Measurements from ENCODE around the gene UBE2G1.
A peak's percentile ranks its signal among the peaks of the same experiment; 100 is the strongest.

UBE2G1 gene

DNA sequence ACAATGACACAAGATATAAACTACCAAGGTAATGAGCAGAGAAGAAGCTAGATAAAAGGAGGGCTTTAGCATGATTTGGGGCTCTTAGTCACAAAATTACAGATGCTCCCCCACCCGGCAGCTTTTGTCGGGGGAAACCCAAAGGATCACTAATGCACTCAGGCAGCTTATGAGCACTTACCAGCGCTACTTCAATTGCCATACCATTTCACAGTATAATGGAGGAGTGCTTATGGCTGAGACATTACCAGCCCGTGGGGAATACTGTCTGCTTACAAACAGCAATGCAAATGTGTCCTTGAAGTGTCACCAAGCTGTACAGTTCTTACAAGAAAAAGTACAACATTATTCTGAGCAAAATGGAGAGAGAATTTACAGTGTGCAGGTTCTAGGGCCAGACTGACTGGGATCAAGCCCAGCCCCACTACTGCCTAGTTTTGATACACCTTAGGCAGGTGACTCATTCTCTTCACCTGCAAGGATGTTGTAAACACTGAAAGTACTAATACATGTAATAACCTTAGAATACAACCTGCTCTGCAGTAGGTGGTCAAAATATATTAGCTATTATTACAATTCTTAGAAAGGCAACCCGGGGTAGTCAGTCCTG, 119.0 kb downstream of the UBE2G1 start:
- no peak for DNase-seq (ENCODE audit: low spot score)

- DNase-seq (ENCODE audit: low spot score) = no peak
Observed at GRCh38 chr17:4246674-4247073, 119.8 kb downstream of the UBE2G1 start.

GRCh38 chr17:4241535-4241934, 124.9 kb downstream of the UBE2G1 start:
- DNase-seq (ENCODE audit: low spot score) = no peak

- no peak for DNase-seq (ENCODE audit: low spot score)
Observed at GRCh38 chr17:4236456-4236855, 130.0 kb downstream of the UBE2G1 start.

GRCh38 chr17:4235372-4236279, 130.8 kb downstream of the UBE2G1 start:
- no peak for DNase-seq (ENCODE audit: low spot score)

- DNase-seq (ENCODE audit: low spot score) = no peak
Observed at GRCh38 chr17:4234401-4234800, 132.1 kb downstream of the UBE2G1 start.

DNA sequence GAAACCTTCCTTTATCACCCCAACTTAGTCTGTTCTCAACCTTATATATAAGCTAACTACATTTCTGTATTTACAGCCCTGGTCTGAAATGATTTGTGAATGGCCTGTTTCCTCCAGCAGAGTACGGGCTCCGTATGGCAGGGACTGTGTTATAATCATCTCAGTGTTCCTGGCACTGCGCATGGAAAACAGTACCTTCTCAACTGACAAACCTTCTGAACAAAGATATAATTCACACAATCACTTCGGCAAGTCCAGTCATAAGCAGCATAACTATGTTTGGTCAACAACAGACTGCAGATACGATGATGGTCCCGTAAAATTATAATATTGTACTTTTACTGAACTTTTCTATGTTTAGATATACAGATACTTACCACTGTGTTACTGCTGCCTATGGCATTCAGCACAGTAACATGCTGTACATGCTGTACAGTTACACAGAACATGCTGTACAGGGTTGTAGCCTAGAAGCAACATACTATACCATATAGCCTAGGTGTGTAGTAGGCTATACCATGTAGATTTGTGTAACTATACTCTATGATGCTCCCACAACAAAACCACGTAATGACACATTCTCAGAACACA, 132.7 kb downstream of the UBE2G1 start:
- no peak for DNase-seq (ENCODE audit: low spot score)

GRCh38 chr17:4232168-4232813, 134.2 kb downstream of the UBE2G1 start:
- DNase-seq (ENCODE audit: low spot score) = peak; percentile 42

GRCh38 chr17:4229627-4230541, 136.6 kb downstream of the UBE2G1 start:
- DNase-seq (ENCODE audit: low spot score) = peak; percentile 86

DNA sequence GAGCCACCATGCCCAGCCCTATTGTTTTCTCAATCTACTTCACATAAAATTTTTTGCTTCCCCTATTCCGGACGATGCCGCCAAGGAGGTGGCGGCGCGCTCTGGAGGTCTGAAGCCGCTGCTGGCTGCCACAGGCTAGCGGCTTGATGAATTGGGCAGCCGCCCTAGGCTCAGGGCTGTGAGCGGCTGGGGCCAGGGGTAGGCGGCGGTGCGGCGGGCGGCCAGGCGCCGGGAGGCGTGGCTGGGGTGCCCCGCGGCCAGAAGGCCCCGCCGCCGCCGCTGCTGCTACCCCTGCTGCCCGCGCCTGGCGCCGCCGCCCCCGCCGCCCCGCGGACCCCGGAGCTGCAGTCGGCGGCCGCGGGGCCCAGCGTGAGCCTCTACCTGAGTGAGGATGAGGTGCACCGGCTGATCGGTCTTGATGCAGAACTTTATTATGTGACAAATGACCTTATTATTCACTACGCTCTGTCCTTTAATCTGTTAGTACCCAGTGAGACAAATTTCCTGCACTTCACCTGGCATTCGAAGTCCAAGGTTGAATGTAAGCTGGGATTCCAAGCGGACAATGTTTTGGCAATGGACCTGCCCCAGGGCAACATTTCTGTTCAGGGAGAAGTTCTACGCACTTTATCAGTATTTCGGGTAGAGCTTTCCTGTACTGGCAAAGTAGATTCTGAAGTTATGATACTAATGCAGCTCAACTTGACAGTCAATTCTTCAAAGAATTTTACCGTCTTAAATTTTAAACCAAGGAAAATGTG, 144.4 kb downstream of the UBE2G1 start:
- no peak for DNase-seq (ENCODE audit: low spot score)

DNA sequence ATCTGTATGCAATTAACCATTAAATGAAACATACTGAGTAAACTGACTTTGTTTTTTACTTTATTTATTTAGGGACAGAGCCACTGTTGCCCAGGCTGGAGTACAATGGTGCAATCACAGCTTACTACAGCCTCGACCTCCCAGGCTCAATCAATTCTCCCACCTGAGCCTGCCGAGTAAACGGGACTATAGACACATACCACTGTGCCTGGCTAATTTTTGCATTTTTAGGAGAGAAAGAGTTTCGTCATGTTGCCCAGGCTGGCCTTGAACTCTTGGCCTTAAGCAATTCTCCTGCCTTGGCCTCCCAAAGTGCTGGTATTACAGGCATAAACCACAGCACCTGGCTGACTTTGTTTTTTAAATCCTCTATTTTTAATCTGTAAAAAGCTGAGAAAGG, 145.3 kb downstream of the UBE2G1 start:
- DNase-seq (ENCODE audit: low spot score) = no peak

DNA sequence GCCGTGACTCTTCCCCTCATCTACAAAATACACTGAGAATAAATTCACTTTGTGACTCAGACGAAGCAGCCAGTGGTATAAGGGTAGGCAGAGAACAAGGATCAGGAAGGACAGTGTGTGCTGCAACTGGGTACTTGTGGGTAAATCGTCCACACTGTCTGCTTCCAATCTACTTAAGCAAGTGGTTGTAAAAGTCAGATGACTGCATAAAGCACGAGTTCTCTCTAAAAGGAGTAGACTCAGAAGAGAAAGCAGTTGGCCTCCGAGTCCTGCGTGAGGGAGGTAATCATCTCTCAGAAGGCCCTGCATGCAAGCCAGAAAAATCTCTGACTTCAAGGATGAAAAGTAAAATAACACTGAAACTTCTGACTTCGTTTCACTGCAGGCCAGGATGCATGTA, 145.8 kb downstream of the UBE2G1 start:
- peak; percentile 56 for DNase-seq (ENCODE audit: low spot score)

Data from AG20443 (cell line).